ENCODE measurements around the gene ZC3H15.
"Not testable (repeated sequence)": the region's sequence is repeated elsewhere in the genome, so short reads cannot be mapped to it uniquely, and the experiment has no call there.

ZC3H15 gene

GRCh38 chr2:186466743-186467142, 19.3 kb upstream of the ZC3H15 start:
- Histone ChIP-seq H3K36me3 (ENCODE audit: control insufficient read depth, low read depth, low read length) (no peaks in the 10 kb centered on the region), H3K9me3 (ENCODE audit: control insufficient read depth, low read depth, low read length) (no peaks in the 10 kb centered on the region), H3K9ac (ENCODE audit: low read length) (no peak overlapping the region), H3K27ac (ENCODE audit: low read length) (no peak overlapping the region), H3K4me1 (ENCODE audit: control insufficient read depth, low read depth, low read length) (no peaks in the 10 kb centered on the region), H3K27me3 (ENCODE audit: control insufficient read depth, insufficient read depth, low read length) (no peaks in the 10 kb centered on the region), H3K4me3 (ENCODE audit: low read length) (no peak overlapping the region)

- Histone ChIP-seq H3K4me3 (ENCODE audit: low read length) (no peak overlapping the region), H3K36me3 (ENCODE audit: control insufficient read depth, low read depth, low read length) (no peaks in the 10 kb centered on the region), H3K27me3 (ENCODE audit: control insufficient read depth, insufficient read depth, low read length) (no peaks in the 10 kb centered on the region), H3K4me1 (ENCODE audit: control insufficient read depth, low read depth, low read length) (no peaks in the 10 kb centered on the region), H3K27ac (ENCODE audit: low read length) (no peak overlapping the region), H3K9ac (ENCODE audit: low read length) (no peak overlapping the region), H3K9me3 (ENCODE audit: control insufficient read depth, low read depth, low read length) (no peaks in the 10 kb centered on the region)
Measured at GRCh38 chr2:186467421-186467820, 18.6 kb upstream of the ZC3H15 start.

GRCh38 chr2:186472722-186473493, 13.2 kb upstream of the ZC3H15 start:
- H3K9ac ChIP-seq (ENCODE audit: low read length); H3K4me3 ChIP-seq (ENCODE audit: low read length); H3K4me1 ChIP-seq (ENCODE audit: control insufficient read depth, low read depth, low read length); H3K36me3 ChIP-seq (ENCODE audit: control insufficient read depth, low read depth, low read length); H3K27ac ChIP-seq (ENCODE audit: low read length); H3K27me3 ChIP-seq (ENCODE audit: control insufficient read depth, insufficient read depth, low read length); H3K9me3 ChIP-seq (ENCODE audit: control insufficient read depth, low read depth, low read length): not testable (repeated sequence)

DNA sequence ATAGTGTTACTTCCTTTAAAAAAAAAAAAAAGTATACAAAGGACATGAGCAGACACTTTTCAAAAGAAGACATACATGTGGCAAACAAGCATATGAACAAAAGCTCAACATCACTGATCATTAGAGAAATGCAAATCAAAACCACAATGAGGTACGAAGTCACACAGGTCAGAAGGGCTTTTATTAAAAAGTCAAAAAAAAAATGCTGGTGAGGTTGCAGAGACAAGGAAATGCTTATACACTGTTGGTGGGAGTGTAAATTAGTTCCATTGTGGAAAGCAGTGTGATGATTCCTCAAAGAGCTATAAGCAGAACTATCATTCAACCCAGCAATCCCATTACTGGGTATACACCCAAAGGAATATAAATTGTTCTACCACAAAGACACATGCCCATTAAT, 11.8 kb upstream of the ZC3H15 start:
- H3K9me3 ChIP-seq (ENCODE audit: control insufficient read depth, low read depth, low read length); H3K27ac ChIP-seq (ENCODE audit: low read length); H3K4me3 ChIP-seq (ENCODE audit: low read length); H3K4me1 ChIP-seq (ENCODE audit: control insufficient read depth, low read depth, low read length); H3K27me3 ChIP-seq (ENCODE audit: control insufficient read depth, insufficient read depth, low read length); H3K36me3 ChIP-seq (ENCODE audit: control insufficient read depth, low read depth, low read length); H3K9ac ChIP-seq (ENCODE audit: low read length): not testable (repeated sequence)

- Histone ChIP-seq H3K9me3 (ENCODE audit: control insufficient read depth, low read depth, low read length) (no peaks in the 10 kb centered on the region), H3K9ac (ENCODE audit: low read length) (no peak overlapping the region), H3K4me1 (ENCODE audit: control insufficient read depth, low read depth, low read length) (no peaks in the 10 kb centered on the region), H3K36me3 (ENCODE audit: control insufficient read depth, low read depth, low read length) (no peaks in the 10 kb centered on the region), H3K27me3 (ENCODE audit: control insufficient read depth, insufficient read depth, low read length) (no peaks in the 10 kb centered on the region), H3K27ac (ENCODE audit: low read length) (no peak overlapping the region), H3K4me3 (ENCODE audit: low read length) (no peak overlapping the region)
Measured at GRCh38 chr2:186477790-186478189, 8.3 kb upstream of the ZC3H15 start.

DNA sequence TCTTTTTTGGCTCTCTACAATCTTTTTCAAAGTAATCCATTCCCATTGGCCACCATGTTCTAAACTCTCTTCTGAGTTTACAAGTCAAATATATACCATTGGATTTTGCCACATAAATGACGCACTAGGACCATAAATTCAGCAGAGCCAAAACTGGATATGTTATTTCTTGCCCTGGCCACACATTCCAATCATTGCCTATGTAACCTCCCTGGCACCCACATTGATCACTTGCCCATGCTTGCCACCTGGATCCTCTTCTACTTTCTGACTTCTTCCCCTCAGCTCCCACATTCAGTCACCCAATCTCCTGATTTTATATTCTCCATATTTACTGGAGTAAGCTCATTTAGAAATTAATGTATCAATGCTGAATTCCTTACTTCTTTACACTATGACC, 5.1 kb upstream of the ZC3H15 start:
- Histone ChIP-seq H3K27ac (ENCODE audit: low read length) (no peak overlapping the region), H3K4me1 (ENCODE audit: control insufficient read depth, low read depth, low read length) (peaks cover 8% of the 10 kb centered on the region), H3K36me3 (ENCODE audit: control insufficient read depth, low read depth, low read length) (no peaks in the 10 kb centered on the region), H3K27me3 (ENCODE audit: control insufficient read depth, insufficient read depth, low read length) (no peaks in the 10 kb centered on the region), H3K9me3 (ENCODE audit: control insufficient read depth, low read depth, low read length) (no peaks in the 10 kb centered on the region), H3K4me3 (ENCODE audit: low read length) (no peak overlapping the region), H3K9ac (ENCODE audit: low read length) (no peak overlapping the region)

DNA sequence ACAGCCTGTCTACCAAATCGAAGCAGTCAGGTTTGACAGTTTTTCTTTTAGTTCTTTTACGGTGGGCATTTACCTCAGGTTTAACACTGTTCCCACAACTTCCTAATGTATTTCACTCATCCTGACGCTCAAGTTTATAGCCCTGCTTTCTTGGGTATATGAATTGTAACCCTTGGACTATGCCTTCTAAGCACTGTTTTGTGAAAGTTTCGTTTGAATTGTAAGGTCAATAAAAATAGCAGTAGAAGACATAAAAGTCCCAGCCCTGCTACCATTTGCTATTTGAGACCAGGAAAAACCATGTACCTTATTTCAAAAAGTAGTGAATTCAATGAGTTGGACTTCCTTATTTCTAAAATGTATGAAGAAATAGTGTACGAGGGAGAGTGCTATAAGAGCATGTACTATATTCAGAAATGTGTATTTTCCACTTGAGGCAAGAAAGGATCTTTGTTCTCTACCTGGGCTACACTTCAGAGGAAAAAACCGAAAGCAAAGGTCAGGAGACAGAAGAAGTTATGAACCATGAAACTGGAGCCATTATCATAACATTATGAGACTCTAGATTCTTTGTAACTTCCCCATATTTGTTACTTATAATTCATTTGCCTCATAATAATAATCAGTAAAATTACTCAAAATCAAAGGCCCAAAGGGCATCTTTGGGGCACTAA, 1.9 kb upstream of the ZC3H15 start:
- Histone ChIP-seq H3K27me3 (ENCODE audit: control insufficient read depth, insufficient read depth, low read length) (no peaks in the 10 kb centered on the region), H3K9ac (ENCODE audit: low read length) (no peak overlapping the region), H3K27ac (ENCODE audit: low read length) (no peak overlapping the region), H3K4me1 (ENCODE audit: control insufficient read depth, low read depth, low read length) (peaks cover 11% of the 10 kb centered on the region), H3K4me3 (ENCODE audit: low read length) (peak overlapping the region; percentile 83), H3K36me3 (ENCODE audit: control insufficient read depth, low read depth, low read length) (no peaks in the 10 kb centered on the region), H3K9me3 (ENCODE audit: control insufficient read depth, low read depth, low read length) (no peaks in the 10 kb centered on the region)

DNA sequence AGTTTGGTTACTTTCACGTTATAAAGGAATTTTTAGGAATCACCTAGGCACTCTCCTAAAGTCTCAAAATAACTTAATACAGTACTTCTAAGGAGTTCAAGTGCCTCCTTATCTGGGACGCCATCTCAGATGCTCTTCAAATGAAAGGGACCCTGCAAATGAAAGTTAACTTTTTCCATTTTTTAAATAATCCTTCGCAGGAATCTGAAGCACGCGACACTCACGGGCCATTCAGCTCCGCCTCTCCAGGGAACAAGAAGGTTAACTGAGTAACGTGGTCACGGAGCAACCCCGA, 537 bp upstream of the ZC3H15 start:
- Histone ChIP-seq H3K36me3 (ENCODE audit: control insufficient read depth, low read depth, low read length) (no peaks in the 10 kb centered on the region), H3K27me3 (ENCODE audit: control insufficient read depth, insufficient read depth, low read length) (no peaks in the 10 kb centered on the region), H3K9me3 (ENCODE audit: control insufficient read depth, low read depth, low read length) (no peaks in the 10 kb centered on the region), H3K9ac (ENCODE audit: low read length) (peak overlapping the region; percentile 99), H3K4me3 (ENCODE audit: low read length) (peak overlapping the region; percentile 83), H3K4me1 (ENCODE audit: control insufficient read depth, low read depth, low read length) (peaks cover 11% of the 10 kb centered on the region), H3K27ac (ENCODE audit: low read length) (peak overlapping the region; percentile 96)

GRCh38 chr2:186486651-186487647, 889 bp downstream of the ZC3H15 start:
- Histone ChIP-seq H3K4me3 (ENCODE audit: low read length) (peak overlapping the region; percentile 83), H3K9me3 (ENCODE audit: control insufficient read depth, low read depth, low read length) (no peaks in the 10 kb centered on the region), H3K36me3 (ENCODE audit: control insufficient read depth, low read depth, low read length) (no peaks in the 10 kb centered on the region), H3K27me3 (ENCODE audit: control insufficient read depth, insufficient read depth, low read length) (no peaks in the 10 kb centered on the region), H3K9ac (ENCODE audit: low read length) (peak overlapping the region; percentile 99), H3K27ac (ENCODE audit: low read length) (peak overlapping the region; percentile 96), H3K4me1 (ENCODE audit: control insufficient read depth, low read depth, low read length) (peaks cover 11% of the 10 kb centered on the region)

- H3K36me3 ChIP-seq (ENCODE audit: control insufficient read depth, low read depth, low read length), result peaks cover 29% of the 10 kb centered on the region
- no peak overlapping the region for H3K27ac ChIP-seq (ENCODE audit: low read length)
- no peaks in the 10 kb centered on the region for H3K9me3 ChIP-seq (ENCODE audit: control insufficient read depth, low read depth, low read length)
- H3K4me3 ChIP-seq (ENCODE audit: low read length), result no peak overlapping the region
- H3K4me1 ChIP-seq (ENCODE audit: control insufficient read depth, low read depth, low read length), result peaks cover 3% of the 10 kb centered on the region
- H3K9ac ChIP-seq (ENCODE audit: low read length), result no peak overlapping the region
- no peaks in the 10 kb centered on the region for H3K27me3 ChIP-seq (ENCODE audit: control insufficient read depth, insufficient read depth, low read length)
Measured at GRCh38 chr2:186493564-186494085, 7.6 kb downstream of the ZC3H15 start.

- H3K27me3 ChIP-seq (ENCODE audit: control insufficient read depth, insufficient read depth, low read length), result no peaks in the 10 kb centered on the region
- H3K9me3 ChIP-seq (ENCODE audit: control insufficient read depth, low read depth, low read length), result no peaks in the 10 kb centered on the region
- no peak overlapping the region for H3K4me3 ChIP-seq (ENCODE audit: low read length)
- peaks cover 51% of the 10 kb centered on the region for H3K36me3 ChIP-seq (ENCODE audit: control insufficient read depth, low read depth, low read length)
- no peaks in the 10 kb centered on the region for H3K4me1 ChIP-seq (ENCODE audit: control insufficient read depth, low read depth, low read length)
- no peak overlapping the region for H3K9ac ChIP-seq (ENCODE audit: low read length)
- H3K27ac ChIP-seq (ENCODE audit: low read length), result no peak overlapping the region
Measured at GRCh38 chr2:186496401-186496800, 10.3 kb downstream of the ZC3H15 start.

Measured in iPS-18a (cell line).